Loucy (cell line): ENCODE measurements around the gene HASPIN.

Experiments used
- H2AFZ ChIP-seq: fragments of 200-600 bp; sonication (generic); 2 replicates; pipeline ENCODE4 v1.6.0; 2016; ENCODE audit warnings: antibody characterized with exemption, mild to moderate bottlenecking, low read length, moderate library complexity
- H3F3A ChIP-seq: fragments of 200-600 bp; 2 replicates; pipeline ENCODE4 v1.6.0; 2016; ENCODE audit warnings: antibody characterized with exemption, low read depth, mild to moderate bottlenecking
- H3K27me3 ChIP-seq: fragments of 200-600 bp; sonication (generic); 2 replicates; pipeline ENCODE4 v1.6.1; 2014; ENCODE audit warnings: low read length, mild to moderate bottlenecking; ENCODE audit not compliant: insufficient read depth, poor library complexity, severe bottlenecking
- H3K36me3 ChIP-seq: fragments of 200-600 bp; sonication (generic); 2 replicates; pipeline ENCODE4 v1.6.1; 2016; ENCODE audit warnings: low read length; ENCODE audit not compliant: insufficient read depth
- H3K4me1 ChIP-seq: fragments of 200-600 bp; sonication (generic); 2 replicates; pipeline ENCODE4 v1.5.1; 2014; ENCODE audit warnings: low read length, mild to moderate bottlenecking; ENCODE audit not compliant: insufficient read depth, poor library complexity, severe bottlenecking
- H3K4me2 ChIP-seq: fragments of 200-600 bp; sonication (generic); 2 replicates; pipeline ENCODE4 v1.6.0; 2014; ENCODE audit warnings: antibody characterized with exemption, low read length, low read depth, mild to moderate bottlenecking; ENCODE audit not compliant: poor library complexity, severe bottlenecking
- H3K4me3 ChIP-seq: fragments of 200-600 bp; sonication (generic); 2 replicates; pipeline ENCODE4 v1.5.1; 2014; ENCODE audit warnings: low read length, mild to moderate bottlenecking, mixed read lengths; ENCODE audit not compliant: poor library complexity, severe bottlenecking
- H3K79me2 ChIP-seq: fragments of 200-600 bp; sonication (generic); 2 replicates; pipeline ENCODE4 v1.6.1; 2014; ENCODE audit warnings: low read length; ENCODE audit not compliant: insufficient read depth
- H3K9ac ChIP-seq: fragments of 200-600 bp; sonication (generic); 2 replicates; pipeline ENCODE4 v1.6.0; 2014; ENCODE audit warnings: mild to moderate bottlenecking, low read depth, low read length, moderate library complexity; ENCODE audit not compliant: poor library complexity, severe bottlenecking
- H3K9me2 ChIP-seq: fragments of 200-600 bp; sonication (generic); replicated peaks from 2 replicates; pipeline ENCODE4 v1.6.1; 2016; ENCODE audit warnings: low read depth, low read length, mixed read lengths
- H3K9me3 ChIP-seq: fragments of 200-600 bp; sonication (generic); 2 replicates; pipeline ENCODE4 v1.6.1; 2014; ENCODE audit warnings: mild to moderate bottlenecking, antibody characterized with exemption, low read length, low read depth; ENCODE audit not compliant: insufficient read depth
- H4K20me1 ChIP-seq: fragments of 200-600 bp; sonication (generic); 2 replicates; pipeline ENCODE4 v1.6.0; 2014; ENCODE audit warnings: antibody characterized with exemption, low read length, mild to moderate bottlenecking; ENCODE audit not compliant: insufficient read depth, poor library complexity, severe bottlenecking
- EZH2phosphoT487 ChIP-seq: fragments of 200-600 bp; IDR thresholded peaks from 2 replicates; pipeline ENCODE4 v1.6.1; 2018; ENCODE audit warnings: antibody characterized with exemption, mild to moderate bottlenecking, moderate library complexity, borderline replicate concordance
- TF ChIP-seq, protein P1 (sequence below): fragments of 200-600 bp; sonication (generic); conservative IDR thresholded peaks from 2 replicates; pipeline ENCODE4 v1.5.1; 2014; ENCODE audit warnings: mild to moderate bottlenecking, antibody characterized with exemption, low read length

HASPIN gene

DNA sequence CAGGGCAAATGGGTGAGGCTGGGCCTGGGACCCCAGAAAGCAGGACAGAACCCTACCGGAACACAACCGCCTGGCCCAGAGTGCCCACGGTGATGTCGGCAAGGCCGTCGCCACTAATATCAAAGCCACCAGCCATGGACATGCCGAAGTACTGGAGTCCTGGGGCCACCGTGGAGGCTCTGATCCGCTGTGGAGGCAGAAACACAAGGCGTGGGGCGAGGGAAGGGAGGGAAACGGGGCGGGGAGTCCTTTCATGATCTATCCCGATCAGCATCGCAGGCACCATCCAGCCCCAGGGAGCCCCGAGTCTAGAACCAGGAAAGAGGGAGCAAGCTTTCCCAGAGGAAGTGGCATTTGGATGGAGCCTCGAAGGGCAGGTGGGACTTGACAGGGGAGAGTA is 26.6 kb downstream of the HASPIN start:
- TF ChIP-seq EZH2phosphoT487: no peak
- TF ChIP-seq, protein P1, sequence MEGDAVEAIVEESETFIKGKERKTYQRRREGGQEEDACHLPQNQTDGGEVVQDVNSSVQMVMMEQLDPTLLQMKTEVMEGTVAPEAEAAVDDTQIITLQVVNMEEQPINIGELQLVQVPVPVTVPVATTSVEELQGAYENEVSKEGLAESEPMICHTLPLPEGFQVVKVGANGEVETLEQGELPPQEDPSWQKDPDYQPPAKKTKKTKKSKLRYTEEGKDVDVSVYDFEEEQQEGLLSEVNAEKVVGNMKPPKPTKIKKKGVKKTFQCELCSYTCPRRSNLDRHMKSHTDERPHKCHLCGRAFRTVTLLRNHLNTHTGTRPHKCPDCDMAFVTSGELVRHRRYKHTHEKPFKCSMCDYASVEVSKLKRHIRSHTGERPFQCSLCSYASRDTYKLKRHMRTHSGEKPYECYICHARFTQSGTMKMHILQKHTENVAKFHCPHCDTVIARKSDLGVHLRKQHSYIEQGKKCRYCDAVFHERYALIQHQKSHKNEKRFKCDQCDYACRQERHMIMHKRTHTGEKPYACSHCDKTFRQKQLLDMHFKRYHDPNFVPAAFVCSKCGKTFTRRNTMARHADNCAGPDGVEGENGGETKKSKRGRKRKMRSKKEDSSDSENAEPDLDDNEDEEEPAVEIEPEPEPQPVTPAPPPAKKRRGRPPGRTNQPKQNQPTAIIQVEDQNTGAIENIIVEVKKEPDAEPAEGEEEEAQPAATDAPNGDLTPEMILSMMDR: no peak
- H2AFZ ChIP-seq: no peak overlapping the region
- H3K9me3 ChIP-seq: no peaks in the 10 kb centered on the region
- H3K4me3 ChIP-seq: no peak overlapping the region
- no peaks in the 10 kb centered on the region for H3K27me3 ChIP-seq
- H3K4me2 ChIP-seq: peak overlapping the region; percentile 57
- H3K36me3 ChIP-seq: no peaks in the 10 kb centered on the region
- peak overlapping the region; percentile 25 for H3K9ac ChIP-seq
- no peaks in the 10 kb centered on the region for H3K79me2 ChIP-seq
- no peaks in the 10 kb centered on the region for H4K20me1 ChIP-seq
- H3K9me2 ChIP-seq: no peaks in the 10 kb centered on the region
- H3K4me1 ChIP-seq: peaks cover 34% of the 10 kb centered on the region
- no peaks in the 10 kb centered on the region for H3F3A ChIP-seq

- Histone ChIP-seq H3K4me2 (peak overlapping the region; percentile 57), H3K9me3 (no peaks in the 10 kb centered on the region), H2AFZ (no peak overlapping the region), H3K79me2 (no peaks in the 10 kb centered on the region), H3K36me3 (no peaks in the 10 kb centered on the region), H3K9ac (peak overlapping the region; percentile 25), H3K27me3 (no peaks in the 10 kb centered on the region), H3K4me1 (peaks cover 34% of the 10 kb centered on the region), H3K4me3 (peak overlapping the region; percentile 1), H3K9me2 (no peaks in the 10 kb centered on the region), H4K20me1 (no peaks in the 10 kb centered on the region), H3F3A (no peaks in the 10 kb centered on the region)
- TF ChIP-seq, protein P1: no peak
- TF ChIP-seq EZH2phosphoT487: no peak
These were observed 27.2 kb downstream of the HASPIN start for GRCh38 chr17:3750926-3751325.

DNA sequence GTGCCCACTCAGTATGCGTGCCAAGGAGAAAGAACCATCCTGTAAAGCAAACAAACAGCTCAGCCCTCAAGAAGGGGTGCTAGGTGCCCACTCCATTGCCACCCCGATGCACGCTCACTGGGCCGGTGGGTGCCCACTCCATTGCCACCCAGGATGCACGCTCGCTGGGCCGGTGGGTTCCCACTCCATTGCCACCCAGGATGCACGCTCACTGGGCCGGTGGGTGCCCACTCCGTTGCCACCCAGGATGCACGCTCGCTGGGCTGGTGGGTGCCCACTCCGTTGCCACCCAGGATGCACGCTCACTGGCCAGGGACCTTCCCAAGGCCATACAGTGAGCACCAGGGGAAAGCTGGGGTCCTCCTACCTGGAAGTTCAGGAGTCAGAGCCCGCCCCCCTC is 28.1 kb downstream of the HASPIN start:
- Histone ChIP-seq H3K9ac (no peak overlapping the region), H2AFZ (no peak overlapping the region), H3K4me2 (peak overlapping the region; percentile 57), H3K4me3 (no peak overlapping the region), H3K27me3 (no peaks in the 10 kb centered on the region), H3K79me2 (no peaks in the 10 kb centered on the region), H3K4me1 (peaks cover 34% of the 10 kb centered on the region), H3F3A (no peaks in the 10 kb centered on the region), H3K9me2 (no peaks in the 10 kb centered on the region), H3K9me3 (no peaks in the 10 kb centered on the region), H4K20me1 (no peaks in the 10 kb centered on the region), H3K36me3 (no peaks in the 10 kb centered on the region)
- TF ChIP-seq EZH2phosphoT487: no peak
- TF ChIP-seq, protein P1: no peak
